ENCODE results near the gene PTGIR. TPM values are rescaled to one million over a fixed set of nuclear protein-coding genes. Genes with fewer than 3 reads are reported as not detected.

Gene PTGIR
- total RNA-seq, 1 experiment from 2014 or later = 0.24 TPM

DNA sequence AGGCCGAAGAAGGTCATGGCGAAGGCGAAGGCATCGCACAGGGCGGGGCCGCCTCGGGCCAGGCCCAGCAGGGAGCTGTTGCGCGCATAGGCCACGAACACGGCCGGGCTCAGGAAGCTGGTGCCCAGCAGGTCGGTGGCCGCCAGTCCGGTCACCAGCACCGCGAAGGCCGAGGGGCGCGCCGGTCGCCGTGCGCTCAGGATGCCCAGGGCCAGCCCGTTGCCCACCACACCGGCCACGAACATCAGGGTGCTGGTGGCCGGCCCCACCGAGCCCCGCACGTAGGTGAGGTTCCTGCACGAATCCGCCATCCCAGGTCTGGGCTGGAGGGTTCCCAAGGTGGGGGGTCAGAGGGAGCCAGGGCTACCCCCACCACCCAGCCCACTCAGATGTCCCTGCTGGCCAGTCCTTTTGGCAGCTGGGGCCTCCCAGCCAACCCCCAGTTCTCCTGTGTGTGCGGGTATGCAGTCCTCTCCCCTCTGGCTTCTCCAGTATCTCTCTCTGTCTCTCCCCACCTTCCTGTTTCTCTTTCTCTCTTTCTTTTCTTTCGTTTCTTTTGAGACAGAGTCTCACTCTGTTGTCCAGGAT, 880 bp downstream of the PTGIR start:
- Mint-ChIP-seq H3K4me3 (no peak overlapping the region), H3K27ac (no peak overlapping the region), H3K27me3 (ENCODE audit: low read depth) (no peaks in the 10 kb centered on the region; the same call in 1 of the 2 replicates), H3K4me1 (peaks cover 8% of the 10 kb centered on the region), H3K36me3 (no peaks in the 10 kb centered on the region), H3K9me3 (no peaks in the 10 kb centered on the region)
- TF ChIP-seq GTF2I (CRISPR knock-in tag; conservative IDR thresholded peaks at IDR 0.05) (no peak), MAX (CRISPR knock-in tag; IDR thresholded peaks at IDR 0.05) (no peak), NFYB (CRISPR knock-in tag; conservative IDR thresholded peaks at IDR 0.05; ENCODE audit: low read depth) (no peak)
- POLR2A ChIA-PET = no interaction called here
- CTCF ChIA-PET = interaction anchor here (0.5 to 2.8 kb wide), 3 partner anchors 10 to 278 kb away, joined by 4 to 15 read pairs (median 11); partner anchors contain the start of gene DACT3
- ATAC-seq = no peak
- no peak for DNase-seq (ENCODE audit: low spot score)

- ATAC-seq (no peak), DNase-seq (ENCODE audit: low spot score) (no peak)
- H3K4me1 Mint-ChIP-seq = peaks cover 8% of the 10 kb centered on the region
- TF ChIP-seq CREM (CRISPR knock-in tag; IDR thresholded peaks at IDR 0.05) = no peak
- no peak for TF ChIP-seq USF2 (CRISPR knock-in tag; IDR thresholded peaks at IDR 0.05)
- TF ChIP-seq NR2C2 (CRISPR knock-in tag; IDR thresholded peaks at IDR 0.05) = no peak
- TF ChIP-seq NR3C1 (CRISPR knock-in tag; conservative IDR thresholded peaks at IDR 0.05; ENCODE audit: low read depth) = no peak
- no peak for TF ChIP-seq PRRX2 (CRISPR knock-in tag; IDR thresholded peaks at IDR 0.05)
- TF ChIP-seq JUN (CRISPR knock-in tag; IDR thresholded peaks at IDR 0.05) = no peak
- TF ChIP-seq TP53 (CRISPR knock-in tag; IDR thresholded peaks at IDR 0.05) = no peak
- TF ChIP-seq HMGA2 (CRISPR knock-in tag; IDR thresholded peaks at IDR 0.05) = no peak
- no peak for TF ChIP-seq FOXJ3 (CRISPR knock-in tag; IDR thresholded peaks at IDR 0.05; ENCODE audit: borderline replicate concordance)
- TF ChIP-seq FOXP4 (CRISPR knock-in tag; IDR thresholded peaks at IDR 0.05) = no peak
- TF ChIP-seq, protein P1, sequence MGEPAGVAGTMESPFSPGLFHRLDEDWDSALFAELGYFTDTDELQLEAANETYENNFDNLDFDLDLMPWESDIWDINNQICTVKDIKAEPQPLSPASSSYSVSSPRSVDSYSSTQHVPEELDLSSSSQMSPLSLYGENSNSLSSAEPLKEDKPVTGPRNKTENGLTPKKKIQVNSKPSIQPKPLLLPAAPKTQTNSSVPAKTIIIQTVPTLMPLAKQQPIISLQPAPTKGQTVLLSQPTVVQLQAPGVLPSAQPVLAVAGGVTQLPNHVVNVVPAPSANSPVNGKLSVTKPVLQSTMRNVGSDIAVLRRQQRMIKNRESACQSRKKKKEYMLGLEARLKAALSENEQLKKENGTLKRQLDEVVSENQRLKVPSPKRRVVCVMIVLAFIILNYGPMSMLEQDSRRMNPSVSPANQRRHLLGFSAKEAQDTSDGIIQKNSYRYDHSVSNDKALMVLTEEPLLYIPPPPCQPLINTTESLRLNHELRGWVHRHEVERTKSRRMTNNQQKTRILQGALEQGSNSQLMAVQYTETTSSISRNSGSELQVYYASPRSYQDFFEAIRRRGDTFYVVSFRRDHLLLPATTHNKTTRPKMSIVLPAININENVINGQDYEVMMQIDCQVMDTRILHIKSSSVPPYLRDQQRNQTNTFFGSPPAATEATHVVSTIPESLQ (CRISPR knock-in tag; IDR thresholded peaks at IDR 0.05) = no peak
- H3K36me3 Mint-ChIP-seq = no peaks in the 10 kb centered on the region
- no peaks in the 10 kb centered on the region for H3K9me3 Mint-ChIP-seq
- CTCF ChIA-PET = interaction anchor here (0.6 to 13.2 kb wide), 15 partner anchors 9 to 133 kb away, joined by 3 to 484 read pairs (median 4); partner anchors contain the start of genes CALM3 and DACT3
- H3K27ac Mint-ChIP-seq = no peak overlapping the region
- POLR2A ChIA-PET = no interaction called here
- no peaks in the 10 kb centered on the region; the same call in 1 of the 2 replicates for H3K27me3 Mint-ChIP-seq (ENCODE audit: low read depth)
- no peak overlapping the region for H3K4me3 Mint-ChIP-seq
Observed at GRCh38 chr19:46622118-46622446, 2.8 kb downstream of the PTGIR start.

DNA sequence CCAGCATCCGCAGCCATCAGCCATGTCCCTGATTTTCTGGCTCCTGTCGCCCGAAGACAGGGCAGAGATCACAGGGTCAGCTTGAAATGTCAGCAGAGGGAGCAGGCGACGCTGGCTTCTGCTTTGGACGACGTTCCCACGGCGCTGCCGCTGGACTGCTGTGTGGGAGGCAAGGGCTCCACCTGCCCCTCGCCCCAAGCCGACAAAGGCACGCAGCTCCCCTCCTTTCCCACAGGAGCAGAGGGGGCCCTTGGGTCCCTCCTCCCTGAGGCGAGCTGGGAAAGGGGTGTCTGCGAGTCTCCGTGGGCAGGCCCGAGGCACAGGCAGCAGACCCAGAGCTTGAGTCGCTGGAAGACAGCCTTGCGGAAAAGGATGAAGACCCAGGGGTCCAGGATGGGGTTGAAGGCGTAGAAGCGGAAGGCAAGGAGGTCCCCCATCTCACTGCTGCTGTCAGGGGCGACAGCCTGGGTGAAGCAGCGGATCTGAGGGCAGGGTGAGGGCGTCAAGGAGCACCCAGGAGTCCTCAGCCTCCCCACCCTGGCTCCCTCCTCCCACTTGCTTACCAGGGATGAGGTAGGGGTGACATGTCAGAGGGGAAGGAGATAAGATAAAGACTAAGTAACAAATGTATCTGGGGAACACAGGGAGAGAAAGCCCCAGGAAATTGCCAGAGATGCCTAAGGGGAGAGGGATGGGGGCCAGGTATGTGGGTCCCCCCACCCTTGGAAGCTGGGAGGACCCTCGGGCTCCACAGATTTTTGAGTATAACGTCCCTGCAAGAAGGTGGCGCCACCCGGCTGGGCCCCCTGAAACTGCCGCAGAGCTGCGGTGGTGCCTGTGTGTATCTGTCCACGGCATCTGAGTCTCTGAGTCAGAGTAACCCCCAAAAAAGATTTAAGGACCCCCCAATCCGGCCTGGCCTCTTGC, 3.4 kb downstream of the PTGIR start:
- H3K27ac Mint-ChIP-seq = no peak overlapping the region
- H3K36me3 Mint-ChIP-seq = no peaks in the 10 kb centered on the region
- H3K27me3 Mint-ChIP-seq (ENCODE audit: low read depth) = peaks cover 3% of the 10 kb centered on the region; the same call in 1 of the 2 replicates
- ChIA-PET POLR2A (no interaction called here), CTCF (interaction anchor here (0.6 to 13.2 kb wide), 17 partner anchors 9 to 134 kb away, joined by 3 to 484 read pairs (median 4); partner anchors contain the start of genes CALM3 and DACT3)
- ATAC-seq = no peak; the same call in 1 of the 2 replicates
- peaks cover 11% of the 10 kb centered on the region for H3K4me1 Mint-ChIP-seq
- no peaks in the 10 kb centered on the region for H3K9me3 Mint-ChIP-seq
- DNase-seq (ENCODE audit: low spot score) = peak; percentile 47
- H3K4me3 Mint-ChIP-seq = no peak overlapping the region
- peak; percentile 48; the same call in 1 of the 2 replicates for TF ChIP-seq ZNF263 (CRISPR knock-in tag; IDR thresholded peaks at IDR 0.05; ENCODE audit: low read depth)
- TF ChIP-seq, protein P2, sequence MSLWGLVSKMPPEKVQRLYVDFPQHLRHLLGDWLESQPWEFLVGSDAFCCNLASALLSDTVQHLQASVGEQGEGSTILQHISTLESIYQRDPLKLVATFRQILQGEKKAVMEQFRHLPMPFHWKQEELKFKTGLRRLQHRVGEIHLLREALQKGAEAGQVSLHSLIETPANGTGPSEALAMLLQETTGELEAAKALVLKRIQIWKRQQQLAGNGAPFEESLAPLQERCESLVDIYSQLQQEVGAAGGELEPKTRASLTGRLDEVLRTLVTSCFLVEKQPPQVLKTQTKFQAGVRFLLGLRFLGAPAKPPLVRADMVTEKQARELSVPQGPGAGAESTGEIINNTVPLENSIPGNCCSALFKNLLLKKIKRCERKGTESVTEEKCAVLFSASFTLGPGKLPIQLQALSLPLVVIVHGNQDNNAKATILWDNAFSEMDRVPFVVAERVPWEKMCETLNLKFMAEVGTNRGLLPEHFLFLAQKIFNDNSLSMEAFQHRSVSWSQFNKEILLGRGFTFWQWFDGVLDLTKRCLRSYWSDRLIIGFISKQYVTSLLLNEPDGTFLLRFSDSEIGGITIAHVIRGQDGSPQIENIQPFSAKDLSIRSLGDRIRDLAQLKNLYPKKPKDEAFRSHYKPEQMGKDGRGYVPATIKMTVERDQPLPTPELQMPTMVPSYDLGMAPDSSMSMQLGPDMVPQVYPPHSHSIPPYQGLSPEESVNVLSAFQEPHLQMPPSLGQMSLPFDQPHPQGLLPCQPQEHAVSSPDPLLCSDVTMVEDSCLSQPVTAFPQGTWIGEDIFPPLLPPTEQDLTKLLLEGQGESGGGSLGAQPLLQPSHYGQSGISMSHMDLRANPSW (CRISPR knock-in tag; conservative IDR thresholded peaks at IDR 0.05; ENCODE audit: low read depth) = no peak
- TF ChIP-seq, protein P3, sequence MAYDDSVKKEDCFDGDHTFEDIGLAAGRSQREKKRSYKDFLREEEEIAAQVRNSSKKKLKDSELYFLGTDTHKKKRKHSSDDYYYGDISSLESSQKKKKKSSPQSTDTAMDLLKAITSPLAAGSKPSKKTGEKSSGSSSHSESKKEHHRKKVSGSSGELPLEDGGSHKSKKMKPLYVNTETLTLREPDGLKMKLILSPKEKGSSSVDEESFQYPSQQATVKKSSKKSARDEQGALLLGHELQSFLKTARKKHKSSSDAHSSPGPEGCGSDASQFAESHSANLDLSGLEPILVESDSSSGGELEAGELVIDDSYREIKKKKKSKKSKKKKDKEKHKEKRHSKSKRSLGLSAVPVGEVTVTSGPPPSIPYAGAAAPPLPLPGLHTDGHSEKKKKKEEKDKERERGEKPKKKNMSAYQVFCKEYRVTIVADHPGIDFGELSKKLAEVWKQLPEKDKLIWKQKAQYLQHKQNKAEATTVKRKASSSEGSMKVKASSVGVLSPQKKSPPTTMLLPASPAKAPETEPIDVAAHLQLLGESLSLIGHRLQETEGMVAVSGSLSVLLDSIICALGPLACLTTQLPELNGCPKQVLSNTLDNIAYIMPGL (CRISPR knock-in tag; IDR thresholded peaks at IDR 0.05) = 0 out of 2 replicates have a peak, but pooled peaks have one; percentile 27
- no peak for TF ChIP-seq IRF2 (CRISPR knock-in tag; IDR thresholded peaks at IDR 0.05; ENCODE audit: borderline replicate concordance, low read depth)
- TF ChIP-seq, protein P4, sequence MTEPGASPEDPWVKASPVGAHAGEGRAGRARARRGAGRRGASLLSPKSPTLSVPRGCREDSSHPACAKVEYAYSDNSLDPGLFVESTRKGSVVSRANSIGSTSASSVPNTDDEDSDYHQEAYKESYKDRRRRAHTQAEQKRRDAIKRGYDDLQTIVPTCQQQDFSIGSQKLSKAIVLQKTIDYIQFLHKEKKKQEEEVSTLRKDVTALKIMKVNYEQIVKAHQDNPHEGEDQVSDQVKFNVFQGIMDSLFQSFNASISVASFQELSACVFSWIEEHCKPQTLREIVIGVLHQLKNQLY (CRISPR knock-in tag; IDR thresholded peaks at IDR 0.05) = no peak
- TF ChIP-seq RELA (CRISPR knock-in tag; IDR thresholded peaks at IDR 0.05; ENCODE audit: borderline replicate concordance) = no peak
